ENCODE data around the gene MAGEA12.

DNA sequence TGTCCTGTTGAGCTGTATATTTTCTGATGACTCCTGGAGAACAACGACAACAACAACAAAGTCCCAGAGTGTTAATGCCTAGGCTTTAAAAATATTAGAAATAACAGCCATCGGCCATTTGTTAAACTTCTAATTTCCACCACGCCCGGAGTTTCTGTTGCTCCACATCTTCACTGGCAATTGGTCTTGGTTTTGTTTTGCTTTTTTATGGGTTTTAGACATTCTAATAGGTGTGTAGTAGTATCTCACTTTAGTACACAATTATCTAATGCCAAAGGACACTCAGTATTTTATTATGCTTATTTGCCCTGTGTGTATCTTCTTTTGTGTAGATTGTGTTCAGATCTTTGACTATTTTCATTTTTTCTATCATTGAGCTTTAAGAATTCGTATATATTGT is 5.0 kb downstream of the MAGEA12 start:
- TF ChIP-seq, protein P1, sequence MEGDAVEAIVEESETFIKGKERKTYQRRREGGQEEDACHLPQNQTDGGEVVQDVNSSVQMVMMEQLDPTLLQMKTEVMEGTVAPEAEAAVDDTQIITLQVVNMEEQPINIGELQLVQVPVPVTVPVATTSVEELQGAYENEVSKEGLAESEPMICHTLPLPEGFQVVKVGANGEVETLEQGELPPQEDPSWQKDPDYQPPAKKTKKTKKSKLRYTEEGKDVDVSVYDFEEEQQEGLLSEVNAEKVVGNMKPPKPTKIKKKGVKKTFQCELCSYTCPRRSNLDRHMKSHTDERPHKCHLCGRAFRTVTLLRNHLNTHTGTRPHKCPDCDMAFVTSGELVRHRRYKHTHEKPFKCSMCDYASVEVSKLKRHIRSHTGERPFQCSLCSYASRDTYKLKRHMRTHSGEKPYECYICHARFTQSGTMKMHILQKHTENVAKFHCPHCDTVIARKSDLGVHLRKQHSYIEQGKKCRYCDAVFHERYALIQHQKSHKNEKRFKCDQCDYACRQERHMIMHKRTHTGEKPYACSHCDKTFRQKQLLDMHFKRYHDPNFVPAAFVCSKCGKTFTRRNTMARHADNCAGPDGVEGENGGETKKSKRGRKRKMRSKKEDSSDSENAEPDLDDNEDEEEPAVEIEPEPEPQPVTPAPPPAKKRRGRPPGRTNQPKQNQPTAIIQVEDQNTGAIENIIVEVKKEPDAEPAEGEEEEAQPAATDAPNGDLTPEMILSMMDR (conservative IDR thresholded peaks at IDR 0.05) = no peak
- no peak for TF ChIP-seq ZFX (IDR thresholded peaks at IDR 0.05)
